ENCODE results near the gene PAK1IP1. TPM values are rescaled to one million over a fixed set of nuclear protein-coding genes. Genes with fewer than 3 reads are reported as not detected.
"Not testable (repeated sequence)": the region's sequence is repeated elsewhere in the genome, so short reads cannot be mapped to it uniquely, and the experiment has no call there.

Gene PAK1IP1
- total RNA-seq, 1 donor from 2014 or later: 15.3 TPM

DNA sequence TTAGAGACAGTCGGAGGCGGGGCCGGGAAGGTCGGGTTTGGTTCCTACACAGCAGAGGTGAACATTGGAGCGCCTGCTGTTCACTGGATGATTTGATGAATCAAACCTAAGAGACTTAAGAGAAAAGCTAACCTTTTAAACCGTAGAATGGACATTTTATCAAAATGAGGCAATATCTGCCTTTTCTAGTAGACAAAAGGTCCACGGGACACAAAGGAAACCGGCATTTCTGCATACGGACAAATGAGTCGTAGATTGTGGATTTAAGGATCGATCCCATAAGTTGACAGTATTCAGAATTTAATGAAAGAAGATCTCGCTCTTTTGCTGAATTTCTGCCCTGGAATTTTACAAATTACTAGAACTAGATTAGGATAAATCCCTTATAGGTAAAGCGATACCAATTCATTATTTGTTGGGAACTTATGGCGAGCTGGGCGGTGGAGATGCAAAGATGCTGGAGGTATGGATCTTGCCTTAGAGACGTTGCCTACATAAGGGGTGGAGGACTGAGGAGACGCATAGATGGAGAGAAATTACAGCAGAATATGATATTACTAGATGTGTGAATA is 400 bp downstream of the PAK1IP1 start:
- ATAC-seq: no peak

DNA sequence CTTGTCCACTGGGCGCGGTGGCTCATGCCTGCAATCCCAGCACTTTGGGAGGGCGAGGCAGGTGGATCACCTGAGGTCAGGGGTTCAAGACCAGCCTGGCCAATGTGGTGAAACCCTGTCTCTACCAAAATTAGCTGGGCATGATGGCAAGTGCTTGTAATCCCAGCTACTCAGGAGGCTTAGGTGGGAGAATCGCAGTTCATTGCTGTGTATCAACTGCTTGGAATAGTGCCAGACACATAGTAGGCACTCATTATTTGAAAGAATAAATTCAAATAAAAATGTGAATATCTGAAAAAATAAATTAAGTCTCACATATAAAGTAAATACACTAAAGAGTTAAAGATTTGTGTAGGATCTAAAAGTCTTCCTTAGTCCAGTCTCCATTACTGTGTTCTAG is 1.9 kb downstream of the PAK1IP1 start:
- no peak for ATAC-seq

DNA sequence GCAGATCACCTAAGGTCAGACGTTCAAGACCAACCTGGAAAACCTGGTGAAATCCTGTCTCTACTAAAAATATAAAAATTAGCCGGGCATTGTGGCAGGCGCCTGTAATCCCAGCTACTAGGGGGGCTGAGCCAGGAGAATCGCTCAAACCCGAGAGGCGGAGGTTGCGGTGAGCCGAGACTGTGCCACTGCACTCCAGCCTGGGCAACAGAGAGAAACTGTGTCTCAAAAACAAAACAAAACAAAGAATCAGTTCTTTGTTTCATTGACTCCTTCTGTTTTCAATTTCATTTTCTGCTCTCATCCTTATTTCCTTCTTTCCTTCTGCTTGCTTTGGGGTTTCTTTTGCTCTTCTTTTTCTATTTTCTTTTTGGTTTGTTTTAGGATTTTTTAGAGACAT is 19.2 kb downstream of the PAK1IP1 start:
- no peak for ATAC-seq

DNA sequence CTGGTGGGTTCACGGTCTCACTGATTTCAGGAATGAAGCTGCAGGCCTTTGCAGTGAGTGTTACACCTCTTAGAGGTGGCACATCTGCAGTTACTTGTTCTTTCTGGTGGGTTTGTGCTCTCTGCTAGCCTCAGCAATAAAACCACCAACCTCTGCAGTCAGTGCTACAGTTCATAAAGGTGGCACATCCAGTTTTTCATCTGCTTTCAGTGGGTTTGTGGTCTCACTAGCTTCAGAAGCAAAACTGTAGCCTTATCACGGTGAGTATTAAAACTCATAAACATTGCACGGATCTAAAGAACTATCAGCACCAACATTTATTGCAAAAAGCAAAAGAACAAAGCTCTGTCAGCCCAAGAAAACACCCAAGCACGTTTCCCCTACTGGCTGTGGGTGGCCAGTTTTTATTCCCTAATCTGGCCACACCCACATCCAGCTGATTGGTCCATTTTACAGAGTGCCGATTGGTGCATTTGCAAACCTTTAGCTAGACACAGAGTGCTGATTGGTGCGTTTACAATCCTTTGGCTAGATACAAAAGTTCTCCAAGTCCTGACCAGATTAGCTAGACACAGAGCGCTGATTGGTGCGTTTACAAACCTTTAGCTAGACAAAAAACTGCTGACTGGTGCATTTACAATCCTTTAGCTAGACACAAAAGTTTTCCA is 24.7 kb downstream of the PAK1IP1 start:
- no peak for ATAC-seq

DNA sequence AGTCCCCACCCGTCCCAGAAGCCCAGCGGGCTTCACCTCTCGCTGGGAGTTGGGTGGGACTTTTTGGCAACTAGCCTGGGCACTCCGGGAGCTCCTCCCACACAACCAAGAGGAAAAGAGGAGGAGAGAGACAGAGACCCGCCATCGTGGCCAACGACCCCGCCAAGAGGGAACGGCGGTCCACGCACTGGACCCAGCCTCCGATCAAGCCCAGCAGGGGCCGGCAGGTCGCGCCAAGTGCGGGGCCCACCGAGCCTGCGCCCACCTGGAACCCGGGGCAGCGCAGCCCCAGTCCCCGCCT is 25.1 kb downstream of the PAK1IP1 start:
- ATAC-seq: no peak

DNA sequence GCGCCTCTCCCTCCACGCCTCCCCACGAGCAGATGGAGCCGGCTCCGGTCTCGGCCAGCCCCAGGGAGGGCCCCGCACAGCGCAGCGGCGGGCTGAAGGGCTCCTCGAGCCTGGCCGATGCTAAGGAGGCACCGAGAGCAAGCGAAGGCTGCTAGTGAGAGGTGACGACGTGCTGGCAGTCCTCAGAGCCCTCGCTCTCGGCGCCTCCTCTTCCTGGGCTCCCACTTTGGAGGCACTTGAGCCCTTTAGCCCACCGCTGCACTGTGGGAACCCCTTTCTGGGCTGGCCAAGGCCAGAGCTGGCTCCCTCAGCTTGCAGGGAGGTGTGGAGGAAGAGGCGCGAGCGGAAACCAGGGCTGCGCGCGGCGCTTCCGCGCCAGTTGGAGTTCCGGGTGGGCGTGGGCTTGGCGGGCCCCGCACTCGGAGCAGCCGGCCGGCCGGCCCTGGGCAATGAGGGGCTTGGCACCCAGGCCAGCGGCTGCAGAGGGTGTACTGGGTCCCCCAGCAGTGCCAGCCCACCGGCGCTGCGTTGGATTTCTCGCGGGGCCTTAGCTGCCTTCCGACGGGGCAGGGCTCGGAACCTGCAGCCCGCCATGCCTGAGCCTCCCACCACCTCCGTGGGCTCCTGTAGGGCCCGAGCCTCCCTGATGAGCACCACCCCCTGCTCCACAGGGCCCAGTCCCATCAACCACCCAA is 25.6 kb downstream of the PAK1IP1 start:
- ATAC-seq: peak; percentile 47

DNA sequence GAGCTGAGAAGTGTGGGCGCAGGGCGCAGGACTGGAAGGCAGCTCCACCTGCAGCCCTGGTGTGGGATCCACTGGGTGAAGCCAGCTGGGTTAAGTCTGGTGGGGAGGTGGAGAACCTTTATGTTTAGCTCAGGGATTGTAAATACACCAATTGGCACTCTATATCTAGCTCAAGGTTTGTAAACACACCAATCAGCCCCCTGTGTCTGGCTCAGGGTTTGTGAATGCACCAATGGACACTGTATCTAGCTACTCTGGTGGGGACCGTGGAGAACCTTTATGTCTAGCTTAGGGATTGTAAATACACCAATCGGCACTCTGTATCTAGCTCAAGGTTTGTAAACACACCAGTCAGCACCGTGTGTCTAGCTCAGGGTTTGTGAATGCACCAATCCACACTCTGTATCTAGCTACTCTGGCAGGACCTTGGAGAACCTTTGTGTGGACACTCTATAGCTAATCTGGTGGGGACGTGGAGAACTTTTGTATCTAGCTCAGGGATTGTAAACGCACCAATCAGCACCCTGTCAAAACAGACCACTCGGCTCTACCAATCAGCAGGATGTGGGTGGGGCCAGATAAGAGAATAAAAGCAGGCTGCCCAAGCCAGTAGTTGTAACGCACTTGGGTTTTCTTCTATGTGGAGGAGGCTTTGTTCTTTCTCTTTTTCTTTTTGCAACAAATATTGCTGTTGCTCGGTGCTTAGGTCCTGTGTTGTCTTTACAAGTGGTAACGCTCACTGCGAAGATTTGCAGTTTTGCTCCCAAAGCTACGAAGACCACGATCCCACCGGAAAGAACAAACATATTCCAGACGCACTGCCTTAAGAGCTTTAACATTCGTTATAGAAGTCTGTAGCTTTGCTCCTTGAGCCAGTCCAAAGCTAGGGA is 26.4 kb downstream of the PAK1IP1 start:
- ATAC-seq: not testable (repeated sequence)

DNA sequence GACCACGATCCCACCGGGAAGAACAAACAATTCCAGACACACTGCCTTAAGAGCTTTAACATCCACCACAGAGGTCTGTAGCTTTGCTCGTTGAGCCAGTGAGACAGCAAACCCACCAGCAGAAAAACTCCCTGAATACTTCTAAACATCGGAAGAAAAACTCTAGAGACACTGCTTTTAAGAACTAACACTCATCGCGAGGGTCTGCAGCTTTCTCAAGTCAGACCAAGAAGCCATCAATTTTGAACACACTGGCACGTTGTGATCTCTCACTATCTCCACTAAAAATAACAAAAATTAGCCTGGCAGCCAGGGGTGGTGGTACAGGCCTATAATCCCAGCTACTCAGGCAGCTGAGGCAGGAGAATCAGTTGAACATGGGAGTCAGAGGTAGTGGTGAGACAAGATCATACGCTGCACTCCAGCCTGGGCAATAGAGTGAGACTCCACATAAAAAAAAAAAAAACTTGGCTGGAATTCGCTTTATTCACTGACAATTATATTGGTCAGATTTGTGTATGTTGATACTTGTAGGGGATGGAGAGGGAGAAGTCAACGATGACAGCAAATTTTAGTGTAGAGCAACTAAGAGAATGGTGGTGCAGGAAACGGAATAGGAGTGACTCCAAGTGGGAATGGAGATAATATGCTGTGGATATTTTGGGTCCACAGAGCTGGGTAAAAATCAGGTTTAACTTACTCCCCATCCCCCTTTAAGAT is 27.2 kb downstream of the PAK1IP1 start:
- no peak for ATAC-seq

DNA sequence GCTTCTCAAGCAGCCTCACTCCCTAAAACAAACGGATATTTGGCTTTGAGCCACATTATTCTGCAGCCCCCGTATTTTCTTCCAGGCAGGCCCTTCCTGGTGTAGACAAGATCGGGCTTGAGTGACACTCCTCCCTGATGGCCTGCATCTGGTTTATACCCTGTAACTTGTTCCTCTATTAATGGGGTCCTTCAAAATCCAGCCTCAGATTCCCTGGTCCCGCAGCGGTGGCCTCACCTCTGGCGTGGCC is 27.7 kb downstream of the PAK1IP1 start:
- ATAC-seq: no peak

DNA sequence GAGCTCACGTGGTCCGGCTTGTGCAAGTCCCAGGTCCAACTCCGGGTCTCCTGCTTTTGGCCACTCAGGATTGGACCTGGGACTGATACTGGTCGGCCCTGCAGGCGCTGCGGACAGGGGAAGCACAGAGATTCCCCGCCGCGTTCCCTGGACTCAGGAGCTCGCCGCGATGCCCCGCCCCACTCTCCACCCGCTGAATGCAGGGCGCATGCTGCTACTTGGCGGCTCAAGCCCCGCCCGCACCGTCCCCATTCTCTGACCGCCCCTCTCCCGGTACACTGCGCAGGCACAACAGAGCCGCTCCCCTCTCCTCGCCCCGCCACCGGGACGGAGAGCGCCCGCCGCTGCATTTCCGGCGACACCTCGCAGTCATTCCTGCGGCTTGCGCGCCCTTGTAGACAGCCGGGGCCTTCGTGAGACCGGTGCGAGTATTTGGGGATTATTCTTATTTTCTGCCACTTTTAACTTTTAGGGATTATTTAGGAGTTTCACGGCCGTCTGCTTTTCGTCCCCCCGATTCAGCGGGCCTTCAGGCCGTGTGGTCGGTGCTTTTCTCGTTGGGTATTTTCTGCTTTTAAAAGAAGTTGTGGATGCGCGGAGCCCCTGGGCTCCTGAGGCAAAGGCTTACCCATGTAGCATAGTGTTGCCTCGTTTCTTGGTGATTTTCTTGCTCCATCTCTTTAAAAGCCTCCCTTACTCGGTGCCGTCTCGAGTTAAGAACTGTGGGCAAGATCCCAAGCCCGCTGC is 28.2 kb downstream of the PAK1IP1 start, which contains the start of gene TMEM14C:
TMEM14C (plus strand) TSS at position 251 of the 747 bp plus-strand sequence. CDS start 1,544 bp downstream, outside the sequence.
- peak; percentile 98 for ATAC-seq

DNA sequence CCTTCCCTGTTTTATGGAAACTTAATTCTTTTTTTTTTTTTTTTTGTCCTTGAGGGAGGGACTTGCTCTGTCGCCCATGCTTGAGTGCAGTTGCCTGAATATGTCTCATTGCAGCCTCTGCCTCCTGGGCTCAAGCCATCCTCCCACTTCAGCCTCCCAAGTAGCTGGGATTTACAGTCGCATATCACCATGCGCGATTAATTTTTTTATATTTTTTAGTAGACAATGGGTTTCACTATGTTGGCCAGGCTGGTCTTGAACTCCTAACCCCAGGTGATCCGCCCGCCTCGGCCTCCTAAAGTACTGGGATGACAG is 28.8 kb downstream of the PAK1IP1 start:
- no peak for ATAC-seq

DNA sequence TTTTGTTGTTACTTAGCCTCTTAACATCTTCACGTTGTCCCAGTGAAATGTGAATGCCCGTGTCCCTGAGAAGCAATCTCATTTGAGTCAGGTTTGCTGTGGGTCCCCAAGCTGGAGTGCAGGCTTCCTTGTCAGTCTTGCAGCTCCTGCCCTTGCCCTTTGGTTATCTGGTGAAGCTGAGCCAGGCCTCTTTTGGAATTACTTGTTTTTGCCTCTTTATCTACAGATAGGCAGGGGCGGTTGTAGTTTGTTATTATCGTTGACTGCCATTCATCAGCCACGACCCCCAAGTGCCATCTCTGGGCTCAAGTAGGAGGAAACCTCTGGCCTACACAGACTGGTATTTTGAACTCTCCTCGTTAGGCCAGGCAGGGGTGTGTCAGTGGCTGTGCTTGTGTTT is 30.3 kb downstream of the PAK1IP1 start:
- no peak for ATAC-seq

DNA sequence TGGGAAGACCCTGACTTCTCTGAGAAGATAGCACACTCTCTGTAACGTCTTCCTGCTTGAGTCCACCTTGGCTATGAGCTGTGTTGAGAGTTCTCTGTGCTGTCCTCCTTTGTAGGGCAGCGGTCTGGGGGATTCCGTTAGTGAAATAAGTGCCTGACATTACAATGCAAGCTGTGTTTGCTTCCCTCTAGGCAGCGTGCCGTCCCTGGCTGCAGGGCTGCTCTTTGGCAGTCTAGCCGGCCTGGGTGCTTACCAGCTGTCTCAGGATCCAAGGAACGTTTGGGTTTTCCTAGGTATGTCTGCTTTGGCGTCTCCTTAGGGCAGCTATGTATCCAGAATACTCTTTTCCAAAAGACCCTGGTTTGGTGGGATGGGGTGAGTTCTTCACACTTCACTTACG is 30.9 kb downstream of the PAK1IP1 start:
- ATAC-seq: no peak

DNA sequence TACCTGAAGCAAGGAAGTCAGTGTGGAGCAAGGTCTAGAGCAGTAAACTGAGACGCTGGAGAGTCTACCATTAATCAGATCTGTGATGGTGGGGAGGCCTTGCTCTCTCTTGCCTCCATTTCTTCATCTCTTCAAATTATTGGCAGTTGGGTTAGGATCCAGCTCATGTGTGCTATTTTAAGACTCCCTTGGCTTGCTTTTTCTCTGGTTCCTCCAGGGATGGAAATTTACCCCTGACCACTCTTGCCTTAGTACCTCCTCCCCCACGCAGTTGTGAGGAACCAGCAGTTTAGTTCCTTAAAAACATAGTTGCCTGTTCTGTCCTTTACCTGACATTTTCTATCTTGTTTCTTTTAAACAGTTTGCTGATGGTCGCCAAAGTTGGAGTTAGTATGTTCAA is 35.5 kb downstream of the PAK1IP1 start:
- ATAC-seq: no peak

DNA sequence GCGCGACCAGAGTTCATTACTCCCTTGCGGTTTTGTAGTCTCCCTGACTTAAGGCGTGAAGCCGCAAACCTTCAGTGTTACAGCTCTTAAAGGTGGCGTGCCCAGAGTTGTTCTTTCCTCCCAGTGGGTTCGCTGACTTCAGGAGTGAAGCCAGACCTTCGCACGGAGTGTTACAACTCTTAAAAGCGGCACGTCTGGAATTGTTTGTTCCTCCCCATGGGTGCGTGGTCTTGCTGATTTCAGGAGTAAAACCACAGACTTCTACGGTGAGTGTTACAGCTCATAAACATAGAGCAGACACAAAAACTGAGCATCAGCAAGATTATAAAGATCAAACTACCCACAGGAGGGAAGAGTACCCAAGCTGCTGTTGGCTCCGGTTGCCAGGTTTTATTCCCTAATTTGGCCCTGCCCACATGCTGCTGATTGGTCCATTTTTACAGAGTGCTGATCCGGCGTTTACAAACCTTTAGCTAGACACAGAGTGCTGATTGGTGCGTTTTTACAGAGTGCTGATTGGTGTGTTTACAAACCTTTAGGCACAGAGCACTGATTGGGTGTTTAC is 38.5 kb downstream of the PAK1IP1 start:
- ATAC-seq: no peak

DNA sequence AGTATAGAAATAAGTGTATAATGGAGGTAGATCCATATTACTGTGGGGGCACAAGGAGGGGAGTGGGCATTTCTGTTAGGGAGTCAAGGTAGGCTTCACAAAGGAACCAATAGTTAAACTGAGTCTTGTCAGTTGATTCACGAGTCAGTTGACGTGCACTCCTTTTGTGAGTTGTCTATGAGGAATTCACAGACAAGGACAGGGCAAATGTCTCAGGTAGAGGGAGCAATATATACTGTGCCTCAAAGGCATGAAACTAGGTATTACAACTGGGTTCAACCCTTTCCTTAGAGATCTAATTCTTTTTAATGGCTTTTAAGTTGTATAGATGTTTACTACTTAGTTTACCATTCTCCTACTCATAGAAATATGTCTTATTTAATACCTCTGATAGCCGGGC is 39.1 kb downstream of the PAK1IP1 start:
- ATAC-seq: peak; percentile 22

DNA sequence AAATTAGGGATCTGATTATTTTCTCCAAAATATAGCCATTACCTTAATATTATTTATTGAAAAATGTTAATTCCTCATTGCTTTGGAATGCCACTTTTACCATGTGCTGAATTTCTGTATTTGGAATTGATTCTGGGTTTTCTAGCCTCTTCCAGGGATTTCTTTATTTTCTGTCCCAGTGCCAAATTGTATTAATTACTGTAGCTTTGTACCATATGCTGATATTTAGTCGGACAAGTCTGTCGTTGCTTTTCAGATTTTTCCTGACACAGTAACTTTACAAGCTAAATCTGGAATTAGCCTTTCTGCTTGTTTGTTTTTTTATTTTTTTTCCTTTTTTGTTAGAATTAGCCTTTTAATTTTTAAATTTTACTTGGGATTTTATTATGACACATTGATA is 42.0 kb downstream of the PAK1IP1 start:
- no peak for ATAC-seq

DNA sequence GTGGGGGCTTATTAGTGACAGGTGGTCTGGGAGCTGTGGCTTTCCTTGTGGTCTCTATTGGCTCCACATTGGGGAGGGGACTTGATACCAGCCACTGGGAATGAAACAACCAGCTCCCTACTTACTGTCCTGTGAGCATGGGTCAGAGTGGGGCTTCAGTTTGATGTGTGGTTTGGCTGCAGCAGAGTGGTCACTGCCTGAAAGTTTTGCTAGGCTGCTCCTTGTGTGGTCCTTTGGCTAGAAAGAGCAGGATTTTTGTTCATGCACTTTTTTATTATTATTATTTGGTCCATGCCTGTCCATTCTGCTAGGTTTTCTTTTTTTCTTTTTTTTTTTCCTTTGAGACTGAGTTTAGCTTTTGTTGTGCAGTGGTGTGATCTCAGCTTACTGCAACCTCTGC is 45.3 kb downstream of the PAK1IP1 start:
- ATAC-seq: no peak

DNA sequence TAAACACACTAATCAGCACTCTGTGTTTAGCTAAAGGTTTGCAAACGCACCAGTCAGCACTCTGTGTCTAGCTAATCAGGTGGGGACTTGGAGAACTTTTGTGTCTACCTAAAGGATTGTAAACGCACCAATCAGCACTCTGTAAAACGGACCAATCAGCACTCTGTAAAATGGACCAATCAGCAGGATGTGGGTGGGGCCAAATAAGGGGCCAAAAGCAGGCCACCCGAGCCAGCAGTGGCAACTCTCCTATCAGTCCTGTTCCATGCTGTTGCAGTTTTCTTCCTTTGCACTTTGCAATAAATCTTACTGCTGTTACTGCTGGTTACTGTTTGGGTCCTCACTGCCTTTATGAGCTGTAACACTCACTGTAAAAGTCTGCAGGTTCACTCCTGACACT is 46.9 kb downstream of the PAK1IP1 start:
- not testable (repeated sequence) for ATAC-seq

DNA sequence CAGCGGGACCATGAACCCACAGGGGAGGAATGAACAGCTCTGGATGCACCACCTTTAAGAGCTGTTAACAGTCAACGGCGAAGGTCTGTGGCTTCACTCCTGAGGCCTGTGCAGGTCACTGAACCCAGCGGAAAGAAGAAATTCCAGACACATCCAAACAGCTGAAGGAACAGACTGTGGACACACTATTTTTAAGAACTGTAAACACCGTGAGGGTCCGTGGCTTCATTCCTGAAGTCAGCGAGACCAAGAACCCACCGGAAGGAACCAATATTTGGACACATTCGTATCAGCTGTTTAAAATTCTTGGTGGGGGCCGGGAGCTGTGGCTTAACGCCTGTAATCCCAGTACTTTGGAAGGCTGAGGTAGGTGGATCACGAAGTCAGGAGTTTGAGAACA is 47.5 kb downstream of the PAK1IP1 start:
- ATAC-seq: no peak

DNA sequence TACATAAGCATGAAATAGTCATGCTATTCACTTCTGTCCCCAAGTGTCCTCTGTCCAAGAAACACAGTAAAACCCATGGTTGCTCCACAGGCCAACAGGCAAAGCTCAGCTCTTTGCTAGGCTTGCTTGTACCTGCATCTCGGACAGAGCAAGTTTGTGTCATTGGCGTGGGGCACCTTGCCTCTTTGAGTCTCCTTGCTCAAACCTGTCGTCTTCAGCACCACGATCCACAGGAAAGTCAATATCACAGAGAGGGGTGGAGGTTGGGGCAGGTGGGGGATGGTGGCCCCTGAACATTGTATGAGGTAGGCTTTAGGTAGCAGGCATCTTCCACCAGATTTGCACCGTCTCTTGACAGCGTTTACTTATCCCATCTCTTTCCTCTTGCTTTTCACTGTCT is 48.7 kb downstream of the PAK1IP1 start:
- no peak for ATAC-seq

DNA sequence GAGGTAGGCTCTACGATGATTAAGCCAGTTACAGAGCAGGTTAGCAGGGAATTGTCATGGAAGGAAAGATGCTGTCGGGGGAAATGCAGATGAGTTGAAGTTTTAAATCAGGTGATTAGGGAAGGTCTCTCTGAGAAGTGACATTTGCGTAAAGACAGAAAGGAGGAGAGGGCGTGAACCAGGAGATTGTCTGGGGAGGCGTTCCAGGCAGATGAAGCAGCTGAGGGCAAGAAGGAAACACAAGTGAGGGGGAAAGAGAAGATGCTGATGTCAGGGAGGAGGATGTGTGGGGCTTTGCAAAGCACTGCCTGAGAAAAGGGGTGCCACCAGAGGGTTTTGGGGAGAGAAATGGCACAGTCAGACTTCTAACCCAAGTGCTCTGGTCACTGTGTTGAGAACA is 50.3 kb downstream of the PAK1IP1 start:
- no peak for ATAC-seq

All from esophagus mucosa (tissue), 1 donor.